HAP-1 (cell line): ENCODE results near the gene KCMF1.
A peak's percentile ranks its signal among the peaks of the same experiment; 100 is the strongest.

Experiments used
- DNase-seq, 2 experiments: peaks; one replicate each; pipeline ENCODE4 v3.0.0-alpha.2; 2016 to 2020; ENCODE audit warnings: low spot score in 2 of 2
- H3K27me3 ChIP-seq: fragments of 250-450 bp; sonication (Bioruptor Pico); 2 replicates; pipeline ENCODE4 v1.5.1; 2020; ENCODE audit warnings: low read depth, mild to moderate bottlenecking, moderate library complexity
- H3K36me3 ChIP-seq: fragments of 250-450 bp; sonication (Bioruptor Pico); replicated peaks from 2 replicates; pipeline ENCODE4 v1.5.1; 2020; ENCODE audit warnings: mild to moderate bottlenecking
- H3K4me1 ChIP-seq: fragments of 250-450 bp; sonication (Bioruptor Pico); 2 replicates; pipeline ENCODE4 v1.5.1; 2020; ENCODE audit warnings: mild to moderate bottlenecking
- H3K4me3 ChIP-seq: fragments of 250-450 bp; sonication (Bioruptor Pico); 2 replicates; pipeline ENCODE4 v1.5.1; 2020; ENCODE audit warnings: mild to moderate bottlenecking, moderate library complexity
- H3K9me3 ChIP-seq: fragments of 250-450 bp; sonication (Bioruptor Pico); 2 replicates; pipeline ENCODE4 v1.5.1; 2020; ENCODE audit warnings: mild to moderate bottlenecking, moderate library complexity
- in situ Hi-C: fragments of 300-500 bp; cut with MboI; formaldehyde crosslinking; loops from 3 replicates; pipeline ENCODE4 v1.14.3; 2020; ENCODE audit warnings: low sequenced_read_pairs, inconsistent platforms, mixed read lengths

Gene KCMF1

DNA sequence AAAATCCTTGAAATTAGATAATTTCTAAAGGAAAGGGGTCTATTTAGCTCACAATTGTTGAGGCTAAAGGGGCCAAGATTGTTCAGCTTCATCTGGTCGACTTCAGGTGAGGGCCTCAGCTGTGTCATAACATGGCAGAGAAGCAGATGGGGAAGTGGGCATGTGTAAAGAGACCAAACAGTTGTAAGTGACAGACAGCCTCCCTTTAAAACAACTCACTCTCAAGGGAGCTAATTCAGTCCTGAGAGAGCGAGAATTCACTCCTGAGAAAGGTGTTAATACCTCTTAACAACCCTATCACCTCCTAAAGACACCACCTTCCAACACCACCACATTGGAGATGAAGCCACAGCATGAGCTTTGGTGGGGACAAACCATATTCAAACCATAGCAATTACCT is 62.4 kb downstream of the KCMF1 start:
- Histone ChIP-seq H3K9me3 (no peaks in the 10 kb centered on the region), H3K36me3 (peaks cover 35% of the 10 kb centered on the region), H3K4me3 (no peak overlapping the region), H3K4me1 (peaks cover 5% of the 10 kb centered on the region), H3K27me3 (no peaks in the 10 kb centered on the region)
- in situ Hi-C loops: no loop called here
- DNase-seq: no peak

DNA sequence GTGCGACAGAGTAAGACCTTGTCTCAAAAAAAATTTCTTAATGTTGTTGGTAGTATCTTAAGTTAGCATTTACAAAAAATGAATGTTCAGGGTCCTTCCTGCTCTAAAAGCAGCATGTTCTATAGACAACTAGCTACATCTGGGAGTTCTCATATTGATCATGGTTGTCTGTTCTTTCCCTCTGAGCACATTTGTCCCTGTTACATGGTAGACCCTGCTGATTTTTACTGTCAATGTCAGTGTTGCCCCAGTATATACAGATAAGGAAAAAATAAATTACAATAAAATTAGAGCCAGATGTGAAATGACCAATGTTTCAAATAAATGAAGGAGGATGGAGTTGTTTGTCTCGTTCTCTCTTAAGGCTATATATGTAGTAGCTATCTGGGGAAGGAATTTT is 63.2 kb downstream of the KCMF1 start:
- Histone ChIP-seq H3K36me3 (peaks cover 35% of the 10 kb centered on the region), H3K4me1 (peaks cover 5% of the 10 kb centered on the region), H3K4me3 (no peak overlapping the region), H3K9me3 (no peaks in the 10 kb centered on the region), H3K27me3 (no peaks in the 10 kb centered on the region)
- in situ Hi-C loops: no loop called here
- DNase-seq: no peak

DNA sequence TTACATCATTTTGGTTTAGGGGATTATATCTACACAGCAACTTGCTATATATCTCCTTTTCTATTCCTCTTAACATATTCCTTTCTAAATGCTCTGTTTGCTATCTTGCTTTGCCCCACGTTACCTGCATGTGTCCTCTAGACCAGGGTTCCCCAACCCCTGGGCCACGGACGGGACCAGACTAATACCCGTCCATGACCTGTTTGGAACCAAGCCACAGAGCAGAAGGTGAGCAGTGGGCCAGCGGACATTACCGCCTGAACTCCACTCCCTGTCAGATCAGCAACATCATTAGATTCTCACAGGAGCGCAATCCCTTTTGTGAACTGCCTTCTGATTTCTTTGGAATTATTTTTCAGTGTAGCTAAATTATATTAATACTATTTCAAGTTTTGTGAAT is 66.7 kb downstream of the KCMF1 start:
- H3K36me3 ChIP-seq: peaks cover 28% of the 10 kb centered on the region
- H3K4me1 ChIP-seq: no peaks in the 10 kb centered on the region
- H3K9me3 ChIP-seq: no peaks in the 10 kb centered on the region
- in situ Hi-C loops: no loop called here
- no peaks in the 10 kb centered on the region for H3K27me3 ChIP-seq
- no peak overlapping the region for H3K4me3 ChIP-seq
- DNase-seq: no peak

DNA sequence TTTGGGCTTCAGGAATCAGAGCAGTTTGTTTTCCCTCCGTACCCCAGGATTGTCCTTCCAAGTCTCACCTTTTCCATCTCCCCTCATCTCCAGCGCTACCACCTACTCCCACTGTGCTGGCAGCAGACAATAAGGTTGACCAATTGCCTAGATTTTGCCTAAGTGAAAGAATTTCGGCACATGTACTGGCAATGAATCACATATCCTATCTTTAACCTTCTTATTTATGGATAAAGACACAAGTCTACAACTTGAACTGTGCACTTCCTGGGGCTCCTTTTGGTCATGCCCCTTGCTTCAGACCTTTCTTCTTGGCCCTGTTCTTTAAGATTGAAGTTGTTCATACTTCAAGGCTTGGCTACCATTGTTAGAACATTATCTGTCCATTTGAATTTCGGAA is 71.4 kb downstream of the KCMF1 start:
- no peak for DNase-seq
- peaks cover 37% of the 10 kb centered on the region for H3K36me3 ChIP-seq
- H3K27me3 ChIP-seq: no peaks in the 10 kb centered on the region
- in situ Hi-C loops: no loop called here
- H3K4me1 ChIP-seq: no peaks in the 10 kb centered on the region
- H3K9me3 ChIP-seq: no peaks in the 10 kb centered on the region
- H3K4me3 ChIP-seq: no peak overlapping the region

DNA sequence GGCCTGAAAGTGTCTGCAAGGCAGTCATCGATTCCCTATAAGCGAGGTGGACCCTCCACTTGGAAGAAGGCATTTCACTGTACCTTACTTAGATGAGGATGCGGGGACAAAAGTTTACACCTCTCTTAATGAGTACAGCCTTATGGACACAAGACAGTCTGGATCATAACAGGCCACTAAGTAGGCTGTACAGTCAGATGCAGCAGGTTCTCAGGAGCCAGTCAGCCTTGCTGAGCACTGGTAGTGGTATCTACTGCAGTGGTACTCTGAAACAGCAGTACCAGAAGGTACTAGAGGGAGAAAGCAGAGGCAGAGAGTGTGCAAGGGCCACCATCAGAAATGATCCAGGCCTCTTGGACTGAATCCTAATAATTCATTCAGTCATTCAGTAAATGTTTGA is 77.6 kb downstream of the KCMF1 start:
- H3K9me3 ChIP-seq: no peaks in the 10 kb centered on the region
- H3K27me3 ChIP-seq: no peaks in the 10 kb centered on the region
- H3K36me3 ChIP-seq: peaks cover 22% of the 10 kb centered on the region
- no peak for DNase-seq
- in situ Hi-C loops: no loop called here
- peaks cover 11% of the 10 kb centered on the region for H3K4me1 ChIP-seq
- no peak overlapping the region for H3K4me3 ChIP-seq

DNA sequence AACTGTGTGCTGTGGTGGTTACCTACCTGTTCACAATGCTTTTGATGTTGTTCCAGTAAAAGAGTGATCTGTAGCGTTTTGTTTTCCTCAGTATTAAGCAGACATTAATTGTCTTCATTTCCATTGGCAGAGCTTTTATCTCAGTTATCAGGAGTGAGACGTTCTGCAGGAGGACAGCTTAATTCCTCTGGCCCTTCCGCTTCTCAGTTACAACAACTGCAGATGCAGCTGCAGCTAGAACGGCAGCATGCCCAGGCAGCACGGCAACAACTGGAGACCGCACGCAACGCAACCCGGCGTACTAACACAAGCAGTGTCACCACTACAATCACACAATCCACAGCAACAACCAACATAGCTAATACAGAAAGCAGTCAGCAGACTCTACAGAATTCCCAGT is 78.3 kb downstream of the KCMF1 start:
- Histone ChIP-seq H3K9me3 (no peaks in the 10 kb centered on the region), H3K4me3 (no peak overlapping the region), H3K4me1 (peaks cover 16% of the 10 kb centered on the region), H3K27me3 (no peaks in the 10 kb centered on the region), H3K36me3 (peaks cover 22% of the 10 kb centered on the region)
- in situ Hi-C loops: no loop called here
- no peak for DNase-seq

DNA sequence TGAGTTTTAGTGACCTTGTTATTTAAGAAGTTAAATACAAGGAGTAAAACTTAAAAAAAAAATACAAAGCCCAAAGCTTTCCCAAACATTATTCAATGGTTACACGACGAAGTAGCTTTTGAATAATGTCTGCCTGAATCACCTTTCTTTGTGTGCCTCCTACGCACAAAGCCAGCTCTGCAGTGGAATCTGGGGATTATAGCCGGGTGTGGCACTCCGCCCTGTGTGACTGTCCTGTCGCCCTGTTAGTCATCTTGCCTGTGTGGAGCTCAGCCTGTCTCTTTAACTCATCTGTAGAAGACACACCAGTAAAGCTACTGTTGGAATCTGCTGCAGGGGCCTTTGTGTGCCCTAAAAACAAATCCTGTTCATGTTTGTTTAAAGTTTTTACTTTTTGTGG is 82.8 kb downstream of the KCMF1 start:
- Histone ChIP-seq H3K9me3 (no peaks in the 10 kb centered on the region), H3K27me3 (no peaks in the 10 kb centered on the region), H3K36me3 (peaks cover 3% of the 10 kb centered on the region; the same call in 1 of the 2 replicates), H3K4me1 (peaks cover 32% of the 10 kb centered on the region), H3K4me3 (no peak overlapping the region)
- peak; percentile 89 to 98 for DNase-seq
- in situ Hi-C loops: no loop called here

DNA sequence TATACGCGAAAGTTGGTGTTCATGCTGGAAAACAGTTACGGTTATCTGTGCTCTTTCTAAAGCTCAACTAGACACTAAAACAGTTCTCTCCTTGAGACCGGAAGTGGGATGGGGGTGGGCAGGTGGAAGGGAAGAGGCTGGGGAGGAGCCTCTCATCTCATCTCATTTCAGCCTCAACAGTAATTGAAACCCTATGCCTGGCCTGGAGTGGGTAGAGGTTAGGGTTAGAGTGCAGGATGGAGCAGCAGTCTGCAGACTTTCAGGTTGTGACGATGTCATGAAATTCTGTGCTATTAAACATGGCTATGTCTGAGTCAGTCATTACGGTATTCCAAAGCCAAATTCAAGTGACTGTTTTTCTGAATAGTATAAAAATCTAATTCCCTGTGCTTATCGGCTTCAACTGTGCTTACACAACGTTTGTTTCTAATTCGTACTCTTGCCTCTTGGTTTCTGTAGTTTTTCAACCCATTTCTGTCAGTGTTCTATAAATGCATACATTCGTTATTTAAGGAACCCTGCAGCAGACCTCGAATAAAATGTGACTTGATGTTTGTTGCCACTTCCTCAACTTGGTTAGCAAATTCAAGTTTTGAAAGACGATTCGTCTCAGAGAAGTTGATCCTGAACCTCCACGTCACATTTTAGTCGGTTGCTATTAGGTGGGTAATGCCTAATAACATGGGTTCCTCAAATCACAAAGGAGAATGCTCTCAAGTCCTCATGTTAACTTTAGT is 86.4 kb downstream of the KCMF1 start:
- DNase-seq: no peak
- no peak overlapping the region for H3K4me3 ChIP-seq
- no peaks in the 10 kb centered on the region for H3K9me3 ChIP-seq
- H3K36me3 ChIP-seq: no peaks in the 10 kb centered on the region
- H3K27me3 ChIP-seq: no peaks in the 10 kb centered on the region
- in situ Hi-C loops: no loop called here
- peaks cover 32% of the 10 kb centered on the region for H3K4me1 ChIP-seq

DNA sequence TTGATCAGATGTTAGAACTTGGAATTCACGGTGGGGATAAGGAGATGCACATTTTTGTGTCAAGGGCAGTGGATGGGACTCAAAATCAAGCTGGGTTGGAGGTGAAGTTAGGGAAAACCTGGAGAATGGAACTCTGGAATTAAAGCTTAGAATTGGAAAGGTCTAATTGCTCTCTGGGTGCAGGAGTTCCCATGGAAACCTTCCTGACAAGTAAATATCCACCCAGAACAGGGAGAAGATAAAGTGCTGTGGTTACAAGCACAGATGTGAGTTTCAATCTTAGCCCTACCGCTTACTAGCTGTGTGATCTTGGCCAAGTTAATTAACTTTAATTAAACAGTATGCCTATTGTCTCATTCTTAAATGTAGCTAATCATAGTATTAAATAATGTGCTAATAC is 90.9 kb downstream of the KCMF1 start:
- DNase-seq: no peak
- in situ Hi-C loops: no loop called here
- Histone ChIP-seq H3K36me3 (no peaks in the 10 kb centered on the region), H3K9me3 (no peaks in the 10 kb centered on the region), H3K4me1 (peaks cover under 1% of the 10 kb centered on the region; the same call in 1 of the 2 replicates), H3K4me3 (no peak overlapping the region), H3K27me3 (no peaks in the 10 kb centered on the region)

DNA sequence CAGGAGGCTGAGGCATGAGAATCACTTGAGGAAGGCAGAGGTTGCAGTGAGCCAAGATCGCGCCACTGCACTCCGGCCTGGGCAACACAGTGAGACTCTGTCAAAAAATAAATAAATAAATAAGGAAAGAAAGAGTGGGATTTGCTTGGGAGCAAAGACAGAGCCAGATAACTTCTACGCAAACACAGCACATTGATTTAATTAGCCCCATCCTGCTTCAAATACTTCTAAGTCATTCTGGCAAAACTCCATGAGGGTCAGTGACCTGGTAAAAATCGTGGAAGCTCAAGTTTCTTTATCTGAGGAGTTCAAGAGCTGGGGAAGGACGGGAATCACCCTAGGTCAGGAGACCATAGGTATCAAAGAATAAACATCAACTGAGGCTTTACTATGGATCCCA is 91.6 kb downstream of the KCMF1 start:
- Histone ChIP-seq H3K4me3 (no peak overlapping the region), H3K27me3 (no peaks in the 10 kb centered on the region), H3K9me3 (no peaks in the 10 kb centered on the region), H3K4me1 (peaks cover 3% of the 10 kb centered on the region), H3K36me3 (no peaks in the 10 kb centered on the region)
- in situ Hi-C loops: no loop called here
- DNase-seq: no peak

DNA sequence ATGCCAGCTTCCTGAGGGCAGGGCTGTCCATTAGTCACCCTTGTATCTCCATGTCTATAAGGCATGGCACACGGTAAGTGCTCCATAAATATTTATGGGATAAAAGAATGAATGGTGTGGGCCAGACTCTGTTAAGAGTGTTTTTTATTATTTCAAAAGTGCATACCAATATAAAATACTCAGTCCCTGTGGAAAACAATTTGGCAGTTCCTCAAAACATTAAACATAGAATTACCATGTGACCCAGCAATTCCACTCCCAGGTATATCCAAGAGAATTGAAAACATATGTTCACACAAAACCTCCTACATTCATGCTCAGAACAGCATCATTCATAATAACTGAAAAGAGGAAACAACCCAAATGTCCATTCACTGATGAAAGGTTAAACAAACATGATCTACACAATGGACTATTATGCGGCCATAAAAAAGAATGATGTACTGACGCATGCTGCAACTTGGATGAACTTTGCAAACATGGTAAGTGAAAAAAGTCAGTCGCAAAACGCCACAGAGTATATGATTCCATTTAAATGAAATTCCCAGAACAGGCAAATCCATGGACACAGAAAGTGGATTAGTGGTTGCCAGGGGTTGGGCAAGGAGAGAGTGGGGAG is 93.1 kb downstream of the KCMF1 start:
- H3K4me1 ChIP-seq: peaks cover 3% of the 10 kb centered on the region
- H3K36me3 ChIP-seq: no peaks in the 10 kb centered on the region
- no peak for DNase-seq
- no peaks in the 10 kb centered on the region for H3K27me3 ChIP-seq
- in situ Hi-C loops: no loop called here
- no peaks in the 10 kb centered on the region for H3K9me3 ChIP-seq
- H3K4me3 ChIP-seq: no peak overlapping the region

DNA sequence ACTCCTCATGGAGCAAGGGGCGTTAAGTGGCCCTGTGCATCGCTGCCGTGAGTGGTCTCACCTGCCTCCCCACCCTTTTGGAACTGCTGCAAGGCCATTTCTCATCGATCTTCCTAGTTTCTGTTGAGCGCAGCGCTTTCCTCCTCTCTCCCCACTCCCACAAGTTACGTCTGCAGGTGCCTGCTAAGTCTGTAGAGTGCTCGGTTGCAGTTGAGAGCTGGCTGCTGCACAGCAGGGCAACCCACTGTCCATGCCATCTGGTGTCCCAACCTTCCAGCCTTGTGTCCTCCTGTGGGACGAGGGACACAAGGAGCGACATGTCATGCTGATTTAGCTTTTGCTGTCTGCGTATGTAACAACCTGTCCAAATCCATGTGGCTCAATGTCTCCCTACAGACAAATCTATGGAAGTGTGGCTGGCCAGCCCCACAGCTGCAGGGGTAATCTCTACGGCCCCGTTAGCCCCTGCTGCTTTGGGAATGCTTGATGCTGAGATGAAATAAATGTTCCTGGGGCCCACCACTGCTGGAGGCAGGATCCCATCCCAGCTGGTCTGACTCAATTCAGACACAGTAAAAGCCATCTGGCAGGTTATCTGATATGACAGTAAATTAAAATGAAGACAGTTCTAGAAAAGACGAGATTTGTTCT is 94.1 kb downstream of the KCMF1 start:
- in situ Hi-C loops: loop anchor here (5.0 kb wide), 1 partner anchor 232 kb away; no protein-coding TSS in a partner anchor
- Histone ChIP-seq H3K36me3 (no peaks in the 10 kb centered on the region), H3K9me3 (no peaks in the 10 kb centered on the region), H3K4me1 (peaks cover 3% of the 10 kb centered on the region), H3K4me3 (no peak overlapping the region), H3K27me3 (no peaks in the 10 kb centered on the region)
- no peak for DNase-seq

DNA sequence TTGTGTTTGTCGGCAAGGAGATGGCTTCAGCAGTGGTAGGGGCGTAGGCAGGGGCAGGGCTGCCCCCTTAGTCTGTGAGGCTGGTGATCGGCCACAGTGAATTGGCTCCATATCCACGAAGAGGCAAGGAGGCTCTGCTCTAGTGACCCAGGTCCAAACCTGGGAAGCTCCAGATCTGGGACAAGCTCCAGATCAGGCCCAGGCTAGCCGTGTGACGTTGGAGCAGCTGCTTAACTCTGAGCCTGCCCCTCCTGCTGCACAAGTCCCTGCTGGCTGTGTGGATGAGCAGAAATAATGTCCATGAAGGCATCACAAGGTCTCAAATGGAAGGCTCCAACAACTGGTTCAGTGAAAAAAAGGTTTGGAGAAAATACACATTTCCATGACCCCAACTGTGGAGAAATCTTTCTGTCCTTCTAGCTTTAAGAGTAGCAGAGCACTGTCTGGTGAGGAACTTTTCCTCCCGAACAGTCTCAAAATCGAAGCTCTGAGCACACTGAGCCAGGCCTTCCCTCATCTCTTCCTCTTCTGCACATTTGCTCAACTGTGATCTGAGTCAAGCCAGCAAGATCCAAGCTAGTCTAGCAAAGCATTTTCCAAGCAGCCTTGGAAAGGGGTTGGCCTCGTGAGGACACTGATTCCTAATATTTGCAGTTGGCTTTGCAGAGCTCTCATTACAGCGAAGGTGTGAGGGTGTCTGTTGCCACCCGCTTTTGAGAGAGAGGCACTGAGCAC is 95.2 kb downstream of the KCMF1 start:
- no peak for DNase-seq
- in situ Hi-C loops: loop anchor here (5.0 kb wide), 1 partner anchor 231 kb away; no protein-coding TSS in a partner anchor

More for the DNA sequence above, 95.2 kb downstream of the KCMF1 start:
- Histone ChIP-seq H3K4me1 (peaks cover 3% of the 10 kb centered on the region), H3K9me3 (no peaks in the 10 kb centered on the region), H3K36me3 (no peaks in the 10 kb centered on the region), H3K4me3 (no peak overlapping the region), H3K27me3 (no peaks in the 10 kb centered on the region)
